Neuronal stem cell (in vitro differentiated cells): ENCODE measurements around the gene PDE6B.
A peak's percentile ranks its signal among the peaks of the same experiment; 100 is the strongest.

ENCODE experiments used
- DNase-seq: peaks from one replicate; pipeline ENCODE4 v3.0.0-alpha.2; 2013; ENCODE audit warnings: low spot score
- H2AFZ ChIP-seq: one replicate; pipeline ENCODE4 v1.6.1; 2013; ENCODE audit warnings: mild to moderate bottlenecking, low read length, inconsistent platforms
- H2AK5ac ChIP-seq: 2 replicates; pipeline ENCODE4 v1.6.1; 2013; ENCODE audit warnings: low read depth, mild to moderate bottlenecking, inconsistent platforms, low read length, moderate library complexity, mixed read lengths
- H2BK120ac ChIP-seq: 2 replicates; pipeline ENCODE4 v1.6.1; 2013; ENCODE audit warnings: low read depth, mild to moderate bottlenecking, inconsistent platforms, low read length, moderate library complexity, mixed read lengths
- H2BK12ac ChIP-seq: one replicate; pipeline ENCODE4 v1.6.1; 2013; ENCODE audit warnings: low read length, inconsistent platforms
- H2BK15ac ChIP-seq: 2 replicates; pipeline ENCODE4 v1.6.1; 2013; ENCODE audit warnings: mild to moderate bottlenecking, low read length, inconsistent platforms, mixed read lengths
- H2BK5ac ChIP-seq: one replicate; pipeline ENCODE4 v1.6.1; 2013; ENCODE audit warnings: inconsistent platforms, mild to moderate bottlenecking, low read length, moderate library complexity
- H3K14ac ChIP-seq: one replicate; pipeline ENCODE4 v1.6.1; 2013; ENCODE audit warnings: low read length, inconsistent platforms
- H3K18ac ChIP-seq: 2 replicates; pipeline ENCODE4 v1.6.1; 2013; ENCODE audit warnings: low read length, inconsistent platforms
- H3K23ac ChIP-seq: 2 replicates; pipeline ENCODE4 v1.6.1; 2013; ENCODE audit warnings: low read depth, mild to moderate bottlenecking, mixed read lengths, low read length, inconsistent platforms; ENCODE audit not compliant: poor library complexity
- H3K27ac ChIP-seq: replicated peaks from 3 replicates; pipeline ENCODE4 v1.5.1; 2013; ENCODE audit warnings: low read length, inconsistent platforms
- H3K27me3 ChIP-seq, 3 experiments: 2 replicates each; pipeline ENCODE4 v1.6.1; 2013; ENCODE audit warnings: low read length in 3 of 3, mild to moderate bottlenecking in 2 of 3, inconsistent platforms in 1 of 3, low read depth in 1 of 3, mixed read lengths in 1 of 3, moderate library complexity in 1 of 3; ENCODE audit not compliant: control insufficient read depth in 3 of 3, insufficient read depth in 3 of 3
- H3K36me3 ChIP-seq, 2 donors: replicated peaks in 1 of 2; 2 replicates each; pipeline ENCODE4 v1.6.1; 2013; ENCODE audit warnings: low read length in 2 of 2; ENCODE audit not compliant: control insufficient read depth in 2 of 2, insufficient read depth in 2 of 2
- H3K4ac ChIP-seq: 2 replicates; pipeline ENCODE4 v1.6.1; 2013; ENCODE audit warnings: inconsistent platforms, mild to moderate bottlenecking, low read length, moderate library complexity
- H3K4me1 ChIP-seq, 2 donors: 1 replicate in 1 of 2; 2 replicates in 1 of 2; pipeline ENCODE4 v1.6.1; 2013; ENCODE audit warnings: low read length in 2 of 2, low read depth in 1 of 2; ENCODE audit not compliant: control insufficient read depth in 2 of 2, insufficient read depth in 1 of 2
- H3K4me2 ChIP-seq: one replicate; pipeline ENCODE4 v1.6.1; 2013; ENCODE audit warnings: mild to moderate bottlenecking, low read length, inconsistent platforms; ENCODE audit not compliant: insufficient read depth, poor library complexity, severe bottlenecking
- H3K4me3 ChIP-seq, 2 donors: 2 replicates each; pipeline ENCODE4 v1.5.1; 2013; ENCODE audit warnings: low read length in 2 of 2, mild to moderate bottlenecking in 2 of 2, inconsistent platforms in 1 of 2, moderate library complexity in 1 of 2
- H3K79me1 ChIP-seq: one replicate; pipeline ENCODE4 v1.6.1; 2013; ENCODE audit warnings: low read depth, mild to moderate bottlenecking, inconsistent platforms, low read length, moderate library complexity
- H3K9ac ChIP-seq: one replicate; pipeline ENCODE4 v1.6.1; 2013; ENCODE audit warnings: mild to moderate bottlenecking, low read depth, low read length, inconsistent platforms; ENCODE audit not compliant: poor library complexity
- H3K9me3 ChIP-seq, 2 donors: replicated peaks in 1 of 2; 2 replicates each; pipeline versions ENCODE3 to v1.6.1; 2013; ENCODE audit warnings: low read length in 2 of 2, mild to moderate bottlenecking in 2 of 2, inconsistent platforms in 1 of 2, low read depth in 1 of 2, mixed read lengths in 1 of 2, moderate library complexity in 1 of 2; ENCODE audit not compliant: control insufficient read depth in 2 of 2, insufficient read depth in 1 of 2
- H4K8ac ChIP-seq: one replicate; pipeline ENCODE4 v1.6.1; 2013; ENCODE audit warnings: low read depth, mild to moderate bottlenecking, inconsistent platforms, low read length, moderate library complexity
- H4K91ac ChIP-seq: one replicate; pipeline ENCODE4 v1.6.1; 2013; ENCODE audit warnings: low read length, low read depth, mild to moderate bottlenecking, inconsistent platforms; ENCODE audit not compliant: poor library complexity
- WGBS, 2 donors: extraction: QIAGEN DNeasy Blood & Tissue Kit; methylation state at CpG; one replicate each; pipeline ENCODE4 v1.1.7; 2013; ENCODE audit warnings: missing lambda C conversion rate in 2 of 2, mixed read lengths in 1 of 2; ENCODE audit not compliant: insufficient read length in 2 of 2, insufficient replicate concordance in 1 of 2; ENCODE audit errors: extremely low coverage in 2 of 2; 5-methylcytosine and 5-hydroxymethylcytosine counted together

The PDE6B gene

GRCh38 chr4:709348-709747, 84.0 kb downstream of the PDE6B start:
- no peak overlapping the region for H3K4me2 ChIP-seq
- no CpG with 5 or more reads among the region's 6 CpGs for WGBS, 2 donors
- no peak overlapping the region for H2BK5ac ChIP-seq
- no peak overlapping the region for H3K18ac ChIP-seq
- no peak for DNase-seq
- H3K36me3 ChIP-seq, result peaks cover 15 to 50% of the 10 kb centered on the region in 2 donors
- H2AK5ac ChIP-seq, result no peak overlapping the region
- H2BK15ac ChIP-seq, result no peak overlapping the region
- H3K4me1 ChIP-seq, result peaks cover 6 to 9% of the 10 kb centered on the region in 2 donors
- no peak overlapping the region for H2BK120ac ChIP-seq
- no peak overlapping the region for H3K4ac ChIP-seq
- H2AFZ ChIP-seq, result no peak overlapping the region
- no peak overlapping the region for H3K9ac ChIP-seq
- H4K8ac ChIP-seq, result no peak overlapping the region
- no peak overlapping the region for H2BK12ac ChIP-seq
- H3K27ac ChIP-seq, result no peak overlapping the region
- peaks cover 6 to 31% of the 10 kb centered on the region in 2 donors for H3K9me3 ChIP-seq
- peaks cover 28% of the 10 kb centered on the region for H3K79me1 ChIP-seq
- H3K23ac ChIP-seq, result no peak overlapping the region
- no peak overlapping the region for H3K14ac ChIP-seq
- H4K91ac ChIP-seq, result no peak overlapping the region
- H3K4me3 ChIP-seq, result no peak overlapping the region
- H3K27me3 ChIP-seq, result peaks cover 0 to 2% (median 0%) of the 10 kb centered on the region in 3 experiments

GRCh38 chr4:710116-710515, 84.7 kb downstream of the PDE6B start:
- no peak overlapping the region for H2BK15ac ChIP-seq
- H3K4me1 ChIP-seq, result peaks cover 6 to 9% of the 10 kb centered on the region in 2 donors
- peaks cover 16 to 54% of the 10 kb centered on the region in 2 donors for H3K36me3 ChIP-seq
- H3K4me2 ChIP-seq, result no peak overlapping the region
- peaks cover 6 to 31% of the 10 kb centered on the region in 2 donors for H3K9me3 ChIP-seq
- H2BK120ac ChIP-seq, result no peak overlapping the region
- peaks cover 33% of the 10 kb centered on the region for H3K79me1 ChIP-seq
- H3K4me3 ChIP-seq, result peak overlapping the region in 1 of 2 donors; percentile 4
- no CpG with 5 or more reads among the region's 9 CpGs for WGBS, 2 donors
- H2BK12ac ChIP-seq, result no peak overlapping the region
- no peak overlapping the region for H2AK5ac ChIP-seq
- no peak overlapping the region for H2BK5ac ChIP-seq
- peaks cover 0 to 2% (median 0%) of the 10 kb centered on the region in 3 experiments for H3K27me3 ChIP-seq
- no peak overlapping the region for H3K4ac ChIP-seq
- no peak overlapping the region for H3K27ac ChIP-seq
- H3K18ac ChIP-seq, result no peak overlapping the region
- no peak for DNase-seq
- no peak overlapping the region for H4K8ac ChIP-seq
- no peak overlapping the region for H3K9ac ChIP-seq
- no peak overlapping the region for H2AFZ ChIP-seq
- H4K91ac ChIP-seq, result no peak overlapping the region
- no peak overlapping the region for H3K14ac ChIP-seq
- peak overlapping the region; percentile 92 for H3K23ac ChIP-seq

- Histone ChIP-seq H2BK15ac (no peak overlapping the region), H4K8ac (no peak overlapping the region), H4K91ac (no peak overlapping the region), H2BK120ac (no peak overlapping the region), H2BK5ac (no peak overlapping the region), H3K23ac (no peak overlapping the region), H2BK12ac (no peak overlapping the region), H3K9ac (no peak overlapping the region), H3K18ac (no peak overlapping the region), H3K14ac (no peak overlapping the region), H3K4me3 (no peak overlapping the region), H2AFZ (no peak overlapping the region), H2AK5ac (no peak overlapping the region), H3K4me1 (peaks cover 6% of the 10 kb centered on the region in 2 donors), H3K4ac (no peak overlapping the region), H3K79me1 (peaks cover 35% of the 10 kb centered on the region), H3K27ac (no peak overlapping the region), H3K36me3 (peaks cover 16 to 56% of the 10 kb centered on the region in 2 donors), H3K4me2 (no peak overlapping the region), H3K27me3 (no peaks in the 10 kb centered on the region), H3K9me3 (peaks cover 6 to 31% of the 10 kb centered on the region in 2 donors)
- no peak for DNase-seq
- WGBS, 2 donors, result no CpG with 5 or more reads among the region's 13 CpGs
These were observed 85.5 kb downstream of the PDE6B start for GRCh38 chr4:710916-711315.

GRCh38 chr4:712093-712492, 86.7 kb downstream of the PDE6B start:
- Histone ChIP-seq H2BK12ac (no peak overlapping the region), H3K27me3 (no peaks in the 10 kb centered on the region), H3K9ac (no peak overlapping the region), H3K4me3 (no peak overlapping the region), H3K9me3 (peaks cover 6 to 31% of the 10 kb centered on the region in 2 donors), H3K14ac (no peak overlapping the region), H3K18ac (no peak overlapping the region), H3K4me1 (peaks cover 2 to 4% of the 10 kb centered on the region in 2 donors), H3K23ac (no peak overlapping the region), H2BK15ac (no peak overlapping the region), H2BK5ac (no peak overlapping the region), H4K8ac (no peak overlapping the region), H2AK5ac (no peak overlapping the region), H3K4me2 (no peak overlapping the region), H2AFZ (no peak overlapping the region), H3K4ac (no peak overlapping the region), H4K91ac (no peak overlapping the region), H3K36me3 (peaks cover 16 to 56% of the 10 kb centered on the region in 2 donors), H3K27ac (no peak overlapping the region), H2BK120ac (no peak overlapping the region), H3K79me1 (peaks cover 36% of the 10 kb centered on the region)
- no CpG with 5 or more reads among the region's 3 CpGs for WGBS, 2 donors
- DNase-seq, result no peak
